OCI-LY7 (cell line): ENCODE data around the gene RAB22A.

ENCODE experiments used
- CTCF ChIP-seq: fragments of 200-600 bp; sonication (generic); conservative IDR thresholded peaks from 2 replicates; pipeline ENCODE4 v1.5.1; 2014; ENCODE audit warnings: mild to moderate bottlenecking, antibody characterized with exemption, low read length, moderate library complexity, mixed read lengths
- EZH2phosphoT487 ChIP-seq: fragments of 200-600 bp; sonication (generic); IDR thresholded peaks from 2 replicates; pipeline ENCODE4 v1.6.1; 2018; ENCODE audit warnings: low read depth, borderline replicate concordance, mild to moderate bottlenecking, mixed run types, antibody characterized with exemption, low read length, moderate library complexity, mixed read lengths

- no peak for TF ChIP-seq CTCF
- TF ChIP-seq EZH2phosphoT487 = no peak
These were observed at the start of gene RAB22A for GRCh38 chr20:58309591-58310290.
